Stomach (tissue), 4 donors: ENCODE results near the gene SORCS1.

ENCODE experiments used
- EP300 ChIP-seq: sonication (generic); formaldehyde crosslinking; IDR thresholded peaks from one replicate; pipeline ENCODE4 v1.6.1; 2017; ENCODE audit warnings: antibody characterized with exemption
- POLR2A ChIP-seq, 4 donors: fragments of 450-650 bp; IDR thresholded peaks; one replicate each; pipeline ENCODE4 v1.6.1; 2016; ENCODE audit warnings: antibody characterized with exemption in 4 of 4, control low read depth in 2 of 4, mild to moderate bottlenecking in 1 of 4, moderate library complexity in 1 of 4
- TF ChIP-seq, protein P1 (sequence below), 7 experiments: fragments of 450-650 bp in 4 of 7; fragments of 200-600 bp in 3 of 7; sonication (generic) in 3 of 7; IDR thresholded peaks; one replicate each; pipeline ENCODE4 v1.5.1; 2016 to 2019; ENCODE audit warnings: antibody characterized with exemption in 7 of 7, control low read depth in 2 of 7, mild to moderate bottlenecking in 1 of 7

DNA sequence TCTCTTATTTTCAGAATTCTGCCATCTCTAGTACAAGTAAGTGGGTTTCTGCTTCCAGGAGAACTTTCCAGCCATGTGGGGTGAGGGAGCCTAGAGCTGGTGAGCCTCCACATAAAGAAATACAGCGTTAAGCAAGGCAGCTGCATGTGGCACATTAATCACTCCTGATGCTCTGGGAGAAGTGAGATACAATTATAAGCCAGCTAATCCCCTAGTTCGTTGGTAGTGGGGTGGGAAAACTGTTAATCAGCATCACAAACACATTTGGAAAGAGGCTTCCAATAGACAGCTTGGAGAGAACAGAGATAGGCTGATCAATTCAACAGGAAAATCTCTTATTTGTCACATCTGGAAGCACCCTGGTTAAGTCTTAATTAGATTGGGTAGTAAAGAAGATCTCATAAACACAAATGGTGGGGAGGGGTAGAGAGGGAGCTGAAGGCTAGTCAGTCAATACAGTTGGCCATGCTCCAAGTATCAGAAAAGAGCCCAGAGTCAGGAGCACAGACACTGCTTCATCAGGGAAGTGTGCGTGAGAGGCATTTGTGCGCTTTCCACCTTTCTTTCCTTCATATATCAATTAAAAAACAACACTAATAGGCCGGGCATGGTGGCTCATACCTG lies 130.6 kb downstream of the SORCS1 start:
- TF ChIP-seq, protein P1, sequence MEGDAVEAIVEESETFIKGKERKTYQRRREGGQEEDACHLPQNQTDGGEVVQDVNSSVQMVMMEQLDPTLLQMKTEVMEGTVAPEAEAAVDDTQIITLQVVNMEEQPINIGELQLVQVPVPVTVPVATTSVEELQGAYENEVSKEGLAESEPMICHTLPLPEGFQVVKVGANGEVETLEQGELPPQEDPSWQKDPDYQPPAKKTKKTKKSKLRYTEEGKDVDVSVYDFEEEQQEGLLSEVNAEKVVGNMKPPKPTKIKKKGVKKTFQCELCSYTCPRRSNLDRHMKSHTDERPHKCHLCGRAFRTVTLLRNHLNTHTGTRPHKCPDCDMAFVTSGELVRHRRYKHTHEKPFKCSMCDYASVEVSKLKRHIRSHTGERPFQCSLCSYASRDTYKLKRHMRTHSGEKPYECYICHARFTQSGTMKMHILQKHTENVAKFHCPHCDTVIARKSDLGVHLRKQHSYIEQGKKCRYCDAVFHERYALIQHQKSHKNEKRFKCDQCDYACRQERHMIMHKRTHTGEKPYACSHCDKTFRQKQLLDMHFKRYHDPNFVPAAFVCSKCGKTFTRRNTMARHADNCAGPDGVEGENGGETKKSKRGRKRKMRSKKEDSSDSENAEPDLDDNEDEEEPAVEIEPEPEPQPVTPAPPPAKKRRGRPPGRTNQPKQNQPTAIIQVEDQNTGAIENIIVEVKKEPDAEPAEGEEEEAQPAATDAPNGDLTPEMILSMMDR (IDR thresholded peaks at IDR 0.05), result no peak
- TF ChIP-seq POLR2A (IDR thresholded peaks at IDR 0.05), result no peak
- no peak for TF ChIP-seq EP300
